ENCODE results near the gene DPF1. TPM values are rescaled to one million over a fixed set of nuclear protein-coding genes. Genes with fewer than 3 reads are reported as not detected.

The DPF1 gene
- total and polyA plus RNA-seq, 2 experiments from 2014 or later: 6.5 to 7.8 TPM

GRCh38 chr19:38221421-38221820 lies 2.6 kb downstream of the DPF1 start:
- H3K36me3 ChIP-seq: no peaks in the 10 kb centered on the region
- TF ChIP-seq CTCF (IDR thresholded peaks at IDR 0.05; ENCODE audit: low read depth, low read length): no peak
- H3K27ac ChIP-seq: no peak overlapping the region
- DNase-seq (ENCODE audit: low read depth in 1 of 2, low spot score in 1 of 2): no peak
- no peaks in the 10 kb centered on the region for H3K9me3 ChIP-seq (ENCODE audit: low read depth)
- H3K4me3 ChIP-seq: no peak overlapping the region
- H3K27me3 ChIP-seq: no peaks in the 10 kb centered on the region
- H3K4me1 ChIP-seq (ENCODE audit: low read depth): no peaks in the 10 kb centered on the region

DNA sequence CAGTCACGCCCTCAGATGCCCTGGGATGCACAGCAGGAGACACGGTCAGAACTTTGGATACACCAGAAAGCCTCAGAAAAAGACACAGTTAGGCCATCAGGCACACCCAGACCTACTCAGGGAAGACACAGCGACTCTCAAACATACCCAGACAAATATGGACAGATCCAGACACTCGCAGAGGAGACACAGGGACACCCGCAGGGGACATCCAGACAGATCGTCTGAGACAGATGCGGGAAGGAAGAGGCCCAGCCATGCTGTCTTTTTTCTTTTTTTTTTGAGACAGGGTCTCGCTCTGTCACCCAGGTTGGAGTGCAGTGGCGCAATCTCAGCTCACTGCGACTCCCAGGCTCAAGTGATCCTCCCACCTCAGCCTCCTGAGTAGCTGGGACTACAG lies 4.8 kb downstream of the DPF1 start:
- no peaks in the 10 kb centered on the region for H3K4me1 ChIP-seq (ENCODE audit: low read depth)
- H3K36me3 ChIP-seq: no peaks in the 10 kb centered on the region
- no peaks in the 10 kb centered on the region for H3K27me3 ChIP-seq
- no peak for DNase-seq (ENCODE audit: low read depth in 1 of 2, low spot score in 1 of 2)
- H3K4me3 ChIP-seq: no peak overlapping the region
- no peak overlapping the region for H3K27ac ChIP-seq
- TF ChIP-seq CTCF (IDR thresholded peaks at IDR 0.05; ENCODE audit: low read depth, low read length): no peak
- H3K9me3 ChIP-seq (ENCODE audit: low read depth): no peaks in the 10 kb centered on the region

GRCh38 chr19:38218204-38218603 lies 5.8 kb downstream of the DPF1 start:
- H3K9me3 ChIP-seq (ENCODE audit: low read depth): no peaks in the 10 kb centered on the region
- no peaks in the 10 kb centered on the region for H3K36me3 ChIP-seq
- H3K4me3 ChIP-seq: no peak overlapping the region
- no peaks in the 10 kb centered on the region for H3K27me3 ChIP-seq
- TF ChIP-seq CTCF (IDR thresholded peaks at IDR 0.05; ENCODE audit: low read depth, low read length): no peak
- H3K4me1 ChIP-seq (ENCODE audit: low read depth): no peaks in the 10 kb centered on the region
- no peak for DNase-seq (ENCODE audit: low read depth in 1 of 2, low spot score in 1 of 2)
- H3K27ac ChIP-seq: no peak overlapping the region

GRCh38 chr19:38216785-38217641 lies 7.0 kb downstream of the DPF1 start:
- no peak for DNase-seq (ENCODE audit: low read depth in 1 of 2, low spot score in 1 of 2)
- no peak overlapping the region for H3K4me3 ChIP-seq
- TF ChIP-seq CTCF (IDR thresholded peaks at IDR 0.05; ENCODE audit: low read depth, low read length): no peak
- H3K27ac ChIP-seq: no peak overlapping the region
- no peaks in the 10 kb centered on the region for H3K4me1 ChIP-seq (ENCODE audit: low read depth)
- H3K9me3 ChIP-seq (ENCODE audit: low read depth): no peaks in the 10 kb centered on the region
- H3K27me3 ChIP-seq: no peaks in the 10 kb centered on the region
- no peaks in the 10 kb centered on the region for H3K36me3 ChIP-seq

- TF ChIP-seq CTCF (IDR thresholded peaks at IDR 0.05; ENCODE audit: low read depth, low read length): no peak
- Histone ChIP-seq H3K27me3 (peaks cover 22% of the 10 kb centered on the region), H3K4me1 (ENCODE audit: low read depth) (peaks cover 21% of the 10 kb centered on the region), H3K9me3 (ENCODE audit: low read depth) (no peaks in the 10 kb centered on the region), H3K36me3 (no peaks in the 10 kb centered on the region), H3K4me3 (no peak overlapping the region), H3K27ac (no peak overlapping the region)
- peak in 1 of 2 donors; percentile 29 for DNase-seq (ENCODE audit: low read depth in 1 of 2, low spot score in 1 of 2)
These were observed 10.0 kb downstream of the DPF1 start for GRCh38 chr19:38213911-38214625.

Measured in cardiac muscle cell (in vitro differentiated cells and primary cell).